SK-N-MC (cell line): ENCODE measurements around the gene PDE4D.

Source experiments
- EZH2 ChIP-seq: fragments of 200-600 bp; sonication (generic); IDR thresholded peaks from one replicate; pipeline ENCODE4 v1.6.1; 2017; ENCODE audit warnings: antibody characterized with exemption
- POLR2AphosphoS5 ChIP-seq: IDR thresholded peaks from 2 replicates; pipeline ENCODE4 v1.6.1; 2012; ENCODE audit warnings: mild to moderate bottlenecking, low read depth, low read length, borderline replicate concordance

GRCh38 chr5:59767681-59768151, 125.8 kb downstream of the PDE4D start:
- TF ChIP-seq POLR2AphosphoS5 (no peak), EZH2 (no peak)
